SK-N-SH treated with all-trans-retinoic acid at 6 μM for 48 hours (cell line): ENCODE measurements around the gene LXN.

Experiments used
- ATAC-seq: fragments of 200-7000 bp; cut with Tn5 transposase; 3 replicates; pipeline ENCODE4 v1.9.1; 2020; ENCODE audit warnings: mild to moderate bottlenecking, moderate library complexity
- ARNTL ChIP-seq: fragments of 450-650 bp; formaldehyde crosslinking; IDR thresholded peaks from 2 replicates; pipeline ENCODE4 v1.5.0; 2020; ENCODE audit warnings: low read depth, mild to moderate bottlenecking, moderate library complexity, borderline replicate concordance
- CREB5 ChIP-seq: fragments of 250-450 bp; sonication (Bioruptor Pico); IDR thresholded peaks from 2 replicates; pipeline ENCODE4 v1.5.1; 2020; ENCODE audit warnings: low read depth, mild to moderate bottlenecking, moderate library complexity
- CSDC2 ChIP-seq: fragments of 250-450 bp; sonication (Bioruptor Pico); IDR thresholded peaks from 2 replicates; pipeline ENCODE4 v1.5.0; 2020; ENCODE audit warnings: mild to moderate bottlenecking, moderate library complexity
- ESRRG ChIP-seq: fragments of 250-450 bp; sonication (Bioruptor Pico); IDR thresholded peaks from 2 replicates; pipeline ENCODE4 v1.6.1; 2021; ENCODE audit warnings: mild to moderate bottlenecking
- ISL1 ChIP-seq: fragments of 250-450 bp; sonication (Bioruptor Pico); IDR thresholded peaks from 2 replicates; pipeline ENCODE4 v2.1.2; 2022; ENCODE audit warnings: mild to moderate bottlenecking, moderate library complexity
- OSR1 ChIP-seq: fragments of 250-450 bp; sonication (Bioruptor Pico); IDR thresholded peaks from 2 replicates; pipeline ENCODE4 v1.8.0; 2022; ENCODE audit warnings: moderate library complexity, mild to moderate bottlenecking, inconsistent platforms
- POU6F1 ChIP-seq: fragments of 250-450 bp; sonication (Bioruptor Pico); IDR thresholded peaks from 2 replicates; pipeline ENCODE4 v1.8.0; 2021; ENCODE audit warnings: low read depth, mild to moderate bottlenecking, moderate library complexity, borderline replicate concordance
- PPARA ChIP-seq: fragments of 250-450 bp; sonication (Bioruptor Pico); IDR thresholded peaks from 2 replicates; pipeline ENCODE4 v1.5.0; 2020; ENCODE audit warnings: mild to moderate bottlenecking, borderline replicate concordance
- RARB ChIP-seq: fragments of 250-450 bp; sonication (Bioruptor Pico); IDR thresholded peaks from 2 replicates; pipeline ENCODE4 v1.8.0; 2021; ENCODE audit warnings: mild to moderate bottlenecking, moderate library complexity
- SNAI2 ChIP-seq: fragments of 250-450 bp; sonication (Bioruptor Pico); IDR thresholded peaks from 2 replicates; pipeline ENCODE4 v1.5.0; 2020; ENCODE audit warnings: mild to moderate bottlenecking, moderate library complexity
- TCF4 ChIP-seq: fragments of 250-450 bp; sonication (Bioruptor Pico); IDR thresholded peaks from 2 replicates; pipeline ENCODE4 v1.8.0; 2021; ENCODE audit warnings: mild to moderate bottlenecking, moderate library complexity, borderline replicate concordance
- TOX ChIP-seq: fragments of 250-450 bp; sonication (Bioruptor Pico); IDR thresholded peaks from 2 replicates; pipeline ENCODE4 v1.8.0; 2021; ENCODE audit warnings: mild to moderate bottlenecking, moderate library complexity, borderline replicate concordance
- TSHZ2 ChIP-seq: fragments of 250-450 bp; sonication (Bioruptor Pico); IDR thresholded peaks from 2 replicates; pipeline ENCODE4 v1.5.0; 2020; ENCODE audit warnings: mild to moderate bottlenecking, moderate library complexity
- ZC3H10 ChIP-seq: fragments of 250-450 bp; sonication (Bioruptor Pico); IDR thresholded peaks from 2 replicates; pipeline ENCODE4 v1.5.1; 2021; ENCODE audit warnings: mild to moderate bottlenecking, moderate library complexity
- ZFP3 ChIP-seq: fragments of 250-450 bp; sonication (Bioruptor Pico); IDR thresholded peaks from 2 replicates; pipeline ENCODE4 v1.5.0; 2020; ENCODE audit warnings: mild to moderate bottlenecking, moderate library complexity
- ZFP30 ChIP-seq: fragments of 450-650 bp; formaldehyde crosslinking; IDR thresholded peaks from 2 replicates; pipeline ENCODE4 v1.5.0; 2022; ENCODE audit warnings: mild to moderate bottlenecking, moderate library complexity
- ZNF70 ChIP-seq: fragments of 450-650 bp; formaldehyde crosslinking; IDR thresholded peaks from 2 replicates; pipeline ENCODE4 v1.5.0; 2020; ENCODE audit warnings: mild to moderate bottlenecking, moderate library complexity
- ZNF8 ChIP-seq: fragments of 450-650 bp; formaldehyde crosslinking; IDR thresholded peaks from 2 replicates; pipeline ENCODE4 v1.5.0; 2020; ENCODE audit warnings: mild to moderate bottlenecking, moderate library complexity
- TF ChIP-seq, protein P1 (sequence below): fragments of 250-450 bp; sonication (Bioruptor Pico); IDR thresholded peaks from 2 replicates; pipeline ENCODE4 v1.5.1; 2021; ENCODE audit warnings: mild to moderate bottlenecking, moderate library complexity
- TF ChIP-seq, protein P2 (sequence below): fragments of 250-450 bp; sonication (Bioruptor Pico); IDR thresholded peaks from 2 replicates; pipeline ENCODE4 v1.8.0; 2020; ENCODE audit warnings: mild to moderate bottlenecking, moderate library complexity, borderline replicate concordance

LXN gene

DNA sequence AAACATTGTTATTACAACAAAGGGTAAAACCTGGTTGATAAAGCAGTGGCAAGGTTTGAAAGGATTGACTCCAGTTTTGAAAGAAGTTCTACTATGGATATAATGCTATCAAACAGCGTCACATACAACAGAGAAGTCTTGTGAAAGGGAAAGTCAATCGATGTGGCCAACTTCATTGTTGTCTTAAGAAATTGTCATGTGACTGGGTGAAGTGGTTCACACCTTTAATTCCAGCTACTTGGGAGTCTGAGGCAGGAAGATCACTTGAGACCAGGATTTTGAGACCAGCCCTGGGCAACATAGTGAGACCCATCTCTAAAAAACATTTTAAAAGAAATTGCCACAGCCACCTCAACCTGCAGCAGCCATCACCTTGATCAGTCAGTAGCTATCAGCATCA is 6.2 kb upstream of the LXN start:
- ATAC-seq: no peak
- TF ChIP-seq RARB (CRISPR knock-in tag) (no peak), ZC3H10 (no peak), PPARA (CRISPR knock-in tag) (no peak), POU6F1 (CRISPR knock-in tag) (no peak), ZFP3 (CRISPR knock-in tag) (no peak), CSDC2 (CRISPR knock-in tag) (no peak), TOX (CRISPR knock-in tag) (no peak), ZNF70 (CRISPR knock-in tag) (no peak), ESRRG (CRISPR knock-in tag) (no peak)
- TF ChIP-seq, protein P1, sequence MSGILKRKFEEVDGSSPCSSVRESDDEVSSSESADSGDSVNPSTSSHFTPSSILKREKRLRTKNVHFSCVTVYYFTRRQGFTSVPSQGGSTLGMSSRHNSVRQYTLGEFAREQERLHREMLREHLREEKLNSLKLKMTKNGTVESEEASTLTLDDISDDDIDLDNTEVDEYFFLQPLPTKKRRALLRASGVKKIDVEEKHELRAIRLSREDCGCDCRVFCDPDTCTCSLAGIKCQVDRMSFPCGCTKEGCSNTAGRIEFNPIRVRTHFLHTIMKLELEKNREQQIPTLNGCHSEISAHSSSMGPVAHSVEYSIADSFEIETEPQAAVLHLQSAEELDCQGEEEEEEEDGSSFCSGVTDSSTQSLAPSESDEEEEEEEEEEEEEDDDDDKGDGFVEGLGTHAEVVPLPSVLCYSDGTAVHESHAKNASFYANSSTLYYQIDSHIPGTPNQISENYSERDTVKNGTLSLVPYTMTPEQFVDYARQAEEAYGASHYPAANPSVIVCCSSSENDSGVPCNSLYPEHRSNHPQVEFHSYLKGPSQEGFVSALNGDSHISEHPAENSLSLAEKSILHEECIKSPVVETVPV: no peak
- TF ChIP-seq, protein P2, sequence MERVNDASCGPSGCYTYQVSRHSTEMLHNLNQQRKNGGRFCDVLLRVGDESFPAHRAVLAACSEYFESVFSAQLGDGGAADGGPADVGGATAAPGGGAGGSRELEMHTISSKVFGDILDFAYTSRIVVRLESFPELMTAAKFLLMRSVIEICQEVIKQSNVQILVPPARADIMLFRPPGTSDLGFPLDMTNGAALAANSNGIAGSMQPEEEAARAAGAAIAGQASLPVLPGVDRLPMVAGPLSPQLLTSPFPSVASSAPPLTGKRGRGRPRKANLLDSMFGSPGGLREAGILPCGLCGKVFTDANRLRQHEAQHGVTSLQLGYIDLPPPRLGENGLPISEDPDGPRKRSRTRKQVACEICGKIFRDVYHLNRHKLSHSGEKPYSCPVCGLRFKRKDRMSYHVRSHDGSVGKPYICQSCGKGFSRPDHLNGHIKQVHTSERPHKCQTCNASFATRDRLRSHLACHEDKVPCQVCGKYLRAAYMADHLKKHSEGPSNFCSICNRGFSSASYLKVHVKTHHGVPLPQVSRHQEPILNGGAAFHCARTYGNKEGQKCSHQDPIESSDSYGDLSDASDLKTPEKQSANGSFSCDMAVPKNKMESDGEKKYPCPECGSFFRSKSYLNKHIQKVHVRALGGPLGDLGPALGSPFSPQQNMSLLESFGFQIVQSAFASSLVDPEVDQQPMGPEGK (CRISPR knock-in tag): no peak
- TF ChIP-seq, all 23 proteins: peak for 0

DNA sequence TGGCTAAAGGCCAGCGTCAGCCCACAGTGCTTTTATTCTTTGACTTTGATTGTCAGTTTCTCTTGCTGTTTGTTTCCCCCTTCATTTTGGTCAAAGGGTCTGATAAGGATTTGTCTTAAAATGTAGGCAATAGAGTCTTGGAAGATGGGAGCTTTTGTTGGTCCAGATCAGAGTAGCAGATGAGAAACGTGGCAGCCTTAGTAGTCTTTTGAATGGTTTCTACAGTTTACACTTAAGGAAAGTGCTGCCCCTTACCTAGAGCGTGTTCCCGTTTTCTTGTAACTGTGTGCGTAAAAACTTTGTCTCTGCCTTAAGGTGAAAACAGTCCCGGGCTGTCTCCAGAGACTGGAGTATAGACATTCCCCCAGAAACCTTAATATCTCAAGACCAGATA is 630 bp downstream of the LXN start:
- ATAC-seq: no peak
- no peak for TF ChIP-seq ZFP30 (CRISPR knock-in tag)
- no peak for TF ChIP-seq ZFP3 (CRISPR knock-in tag)
- TF ChIP-seq PPARA (CRISPR knock-in tag): no peak
- no peak for TF ChIP-seq SNAI2 (CRISPR knock-in tag)
- TF ChIP-seq RARB (CRISPR knock-in tag): no peak
- TF ChIP-seq TOX (CRISPR knock-in tag): no peak
- no peak for TF ChIP-seq ISL1 (CRISPR knock-in tag)
- TF ChIP-seq ARNTL (CRISPR knock-in tag): no peak
- TF ChIP-seq OSR1: no peak
- TF ChIP-seq TCF4 (CRISPR knock-in tag): no peak
- TF ChIP-seq CSDC2 (CRISPR knock-in tag): no peak
- no peak for TF ChIP-seq ZNF8 (CRISPR knock-in tag)
- no peak for TF ChIP-seq ZNF70 (CRISPR knock-in tag)
- TF ChIP-seq POU6F1 (CRISPR knock-in tag): no peak
- TF ChIP-seq TSHZ2 (CRISPR knock-in tag): no peak
- TF ChIP-seq, protein P1: no peak
- TF ChIP-seq CREB5 (CRISPR knock-in tag): no peak
- TF ChIP-seq ESRRG (CRISPR knock-in tag): no peak
